Activated CD4-positive, alpha-beta T cell treated with anti-CD3 and anti-CD28 coated beads, Interleukin-2, amount 50 U/mL, for 48 hours (primary cell): ENCODE results near the gene CWF19L1.
"Not testable (repeated sequence)": the region's sequence is repeated elsewhere in the genome, so short reads cannot be mapped to it uniquely, and the experiment has no call there.

Experiments
- DNase-seq, 2 experiments: peaks; one replicate each; pipeline ENCODE4 v3.0.0-alpha.2; 2020

The CWF19L1 gene

DNA sequence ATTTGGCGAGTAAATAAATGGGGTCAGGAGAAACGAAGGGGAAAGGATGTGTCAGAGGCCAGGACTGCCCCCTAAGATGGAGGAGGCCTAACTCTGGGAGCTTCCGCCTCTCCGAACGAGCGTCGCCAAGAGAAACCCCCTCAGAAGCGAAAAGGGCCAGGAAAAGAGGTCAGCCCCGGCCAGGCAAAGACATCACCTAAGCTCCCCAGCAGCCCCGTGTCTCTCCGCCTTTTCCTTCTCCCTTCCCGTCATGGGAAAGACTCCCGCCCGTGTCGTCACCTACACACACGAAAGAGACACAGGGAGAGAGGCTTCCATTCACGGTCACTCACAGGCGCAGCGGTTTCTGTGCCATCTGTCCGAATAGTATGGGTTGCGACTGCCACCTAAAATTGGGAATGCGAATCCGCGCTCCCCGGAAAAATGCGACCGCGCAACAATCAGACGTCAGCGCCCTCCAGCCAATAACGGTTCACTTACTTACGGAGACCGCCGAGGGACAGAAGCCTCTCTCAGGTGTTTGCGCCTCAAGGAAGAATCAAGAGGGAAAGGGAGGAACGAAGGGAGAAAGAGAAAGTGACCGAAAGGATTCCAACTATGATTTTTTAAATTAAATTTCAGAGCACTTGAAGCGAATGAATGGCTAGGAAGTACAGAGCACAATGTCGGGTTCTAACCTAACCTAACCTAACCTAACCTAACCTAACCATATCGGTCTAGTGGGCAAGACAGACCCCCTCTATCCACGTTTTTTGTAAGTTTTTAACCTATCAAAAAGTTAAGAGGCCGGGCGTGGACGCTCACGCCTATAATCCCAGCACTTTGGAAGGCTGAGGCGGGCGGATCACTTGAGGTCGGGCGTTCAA is at the start of gene CWF19L1:
Gene CWF19L1, minus strand, starts transcription at position 400 of the 866 bp plus-strand sequence. Its CDS starts 45 bp downstream, at position 355.
- DNase-seq, result peak; percentile 78 to 82

DNA sequence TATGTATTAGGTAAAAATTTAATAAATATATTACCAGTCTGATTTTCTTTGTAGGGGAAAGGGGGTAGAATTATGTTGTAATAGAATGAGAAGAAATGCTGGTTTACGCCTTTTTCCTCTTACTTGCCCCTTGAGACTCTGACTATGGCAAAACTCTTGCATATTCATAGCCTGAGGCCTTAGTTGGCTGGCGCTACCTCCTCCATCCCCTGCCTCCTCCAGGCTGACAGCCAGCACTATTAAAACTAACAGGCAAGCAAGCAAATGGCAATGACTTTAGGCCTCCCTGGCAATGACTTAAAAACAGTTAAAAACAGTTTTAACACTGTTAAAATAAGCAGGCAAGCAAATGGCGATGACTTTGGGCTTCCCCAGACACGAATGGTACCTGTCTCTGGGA is 48.2 kb upstream of the CWF19L1 start:
- no peak for DNase-seq

DNA sequence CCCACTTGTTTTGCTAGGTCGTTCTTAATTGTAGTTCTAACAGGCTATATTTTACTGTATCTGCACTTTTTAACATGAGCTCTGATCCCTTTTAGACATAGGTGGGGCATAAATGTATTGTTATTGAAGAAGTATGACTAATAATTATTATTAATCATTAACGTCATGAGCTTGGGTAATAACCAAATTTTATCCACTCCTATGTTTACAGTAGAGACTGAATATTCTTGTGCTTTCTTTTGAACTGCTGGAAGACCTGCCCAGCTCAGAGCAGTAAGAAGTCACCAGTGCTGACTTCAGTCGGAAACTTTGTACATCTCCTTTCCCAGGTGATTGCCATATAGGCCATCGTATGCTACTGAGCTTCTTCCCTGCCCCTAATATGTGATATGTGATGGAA is 43.9 kb upstream of the CWF19L1 start:
- no peak for DNase-seq

DNA sequence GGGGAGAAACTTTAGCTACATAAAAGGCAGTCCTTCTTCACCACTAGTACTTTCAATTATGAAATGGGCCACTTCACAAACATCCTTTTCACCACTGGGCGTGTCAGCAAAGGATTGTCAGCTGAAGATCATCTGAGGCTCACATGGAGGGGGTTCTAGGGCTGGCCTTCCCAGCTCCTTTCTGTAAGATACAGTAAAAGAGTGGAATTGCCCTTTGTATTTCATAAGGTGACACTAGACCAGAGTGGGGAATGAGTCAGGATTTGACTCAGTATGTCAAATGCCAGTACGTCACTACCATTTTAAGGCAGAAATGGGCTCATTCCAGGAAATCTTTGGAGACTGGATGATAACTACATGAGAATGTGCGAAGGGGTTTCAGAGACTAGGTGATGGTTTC is 40.2 kb upstream of the CWF19L1 start:
- DNase-seq, result no peak

DNA sequence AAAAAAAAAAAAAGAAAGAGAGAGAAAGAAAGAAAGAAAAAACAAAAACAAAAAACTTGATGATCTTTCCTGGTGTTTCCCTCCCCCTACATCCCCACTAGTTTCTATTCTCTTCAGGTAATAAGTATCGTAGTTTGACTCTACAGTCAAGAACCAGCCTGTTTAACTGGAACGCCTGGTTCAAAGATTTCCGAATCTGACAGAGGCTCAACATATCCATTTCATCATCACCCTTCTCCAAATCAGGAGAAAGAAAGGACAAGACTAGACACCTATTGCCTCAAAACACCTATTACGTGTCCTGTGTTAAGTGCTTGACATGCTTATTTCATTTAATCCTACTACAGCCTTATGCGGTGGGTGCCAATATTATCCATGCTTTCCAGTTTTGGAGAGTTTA is 39.4 kb upstream of the CWF19L1 start:
- no peak for DNase-seq

DNA sequence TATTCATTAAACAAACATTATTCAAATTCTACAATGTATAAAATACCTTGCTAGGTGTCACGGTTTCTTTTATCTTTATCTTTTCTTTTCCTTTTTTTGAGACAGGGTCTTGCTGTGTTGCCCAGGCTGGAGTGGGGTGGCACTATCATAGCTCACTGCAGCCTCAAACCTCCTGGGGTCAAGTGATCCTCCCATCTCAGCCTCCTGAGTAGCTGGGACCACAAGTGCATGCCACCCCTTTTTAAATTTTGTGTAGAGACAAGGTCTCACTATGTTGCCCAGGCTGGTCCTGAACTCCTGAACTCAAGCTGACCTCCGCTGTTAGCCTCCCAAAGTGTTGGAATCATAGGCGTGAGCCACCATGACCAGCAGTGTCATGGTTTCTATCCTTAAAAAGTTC is 37.0 kb upstream of the CWF19L1 start:
- DNase-seq, result no peak

DNA sequence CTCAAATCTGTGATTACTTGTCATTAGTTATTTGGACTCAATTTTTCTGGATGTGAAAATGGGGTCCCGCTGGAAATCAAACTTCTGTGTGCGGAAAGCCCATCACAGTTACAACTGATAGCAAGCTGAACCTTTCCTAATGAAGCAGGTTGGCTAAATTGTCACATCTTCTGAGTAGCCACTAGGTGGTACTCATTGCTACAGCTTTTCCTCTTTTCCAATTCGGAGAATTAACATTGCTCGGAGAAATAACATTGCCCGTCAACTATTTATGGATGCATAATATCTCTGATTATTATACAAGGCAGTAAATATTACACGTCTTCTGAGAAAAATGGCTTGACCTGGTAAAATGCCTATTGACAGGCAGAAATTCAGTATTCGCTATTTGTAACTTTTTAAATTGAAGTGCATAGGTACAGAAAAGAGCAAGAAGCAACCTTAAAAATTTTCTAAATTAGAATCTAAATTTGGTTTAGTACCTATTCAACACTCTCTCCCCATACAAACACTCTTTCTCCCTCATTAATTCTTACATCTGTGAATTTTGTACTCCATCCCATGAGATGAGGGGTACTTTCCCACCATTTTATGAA is 36.4 kb upstream of the CWF19L1 start:
- DNase-seq, result no peak

DNA sequence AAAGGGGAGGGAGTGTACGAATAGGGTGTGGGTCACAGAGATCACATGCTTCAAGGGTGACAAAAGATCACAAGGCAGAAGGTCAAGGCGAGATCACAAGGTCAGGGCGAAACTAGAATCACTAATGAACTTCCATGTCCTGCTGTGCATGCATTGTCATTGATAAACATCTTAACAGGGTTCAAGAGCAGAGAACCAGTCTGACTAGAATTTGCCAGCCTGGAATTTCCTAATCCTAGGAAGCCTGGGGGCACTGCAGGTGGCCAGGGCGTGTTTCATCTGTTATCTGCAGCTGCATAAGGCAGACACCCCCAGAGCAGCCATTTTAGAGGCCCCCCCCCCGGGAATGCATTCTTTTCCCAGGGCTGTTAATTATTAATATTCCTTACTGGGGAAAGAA is 33.7 kb upstream of the CWF19L1 start:
- not testable (repeated sequence) for DNase-seq

DNA sequence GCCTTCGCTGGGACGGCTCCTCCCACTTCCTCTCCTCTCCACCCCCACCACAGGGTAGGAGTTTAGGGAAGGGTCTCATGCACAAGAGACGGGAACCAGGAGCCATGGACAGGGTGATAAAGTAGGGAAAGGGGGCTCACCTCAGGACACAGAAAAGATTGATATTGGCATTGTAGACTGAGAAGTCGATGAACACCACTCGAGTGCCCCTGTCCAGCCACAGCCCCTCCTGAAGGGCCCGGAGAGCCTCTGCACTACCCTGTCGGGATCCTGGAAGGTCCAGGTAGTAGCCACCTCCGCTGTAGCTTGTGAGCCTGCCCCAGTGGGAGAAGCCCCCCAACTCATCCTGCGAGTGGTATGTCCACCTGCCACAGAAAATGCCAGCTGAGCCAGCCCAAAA is 29.8 kb upstream of the CWF19L1 start:
- DNase-seq, result no peak

DNA sequence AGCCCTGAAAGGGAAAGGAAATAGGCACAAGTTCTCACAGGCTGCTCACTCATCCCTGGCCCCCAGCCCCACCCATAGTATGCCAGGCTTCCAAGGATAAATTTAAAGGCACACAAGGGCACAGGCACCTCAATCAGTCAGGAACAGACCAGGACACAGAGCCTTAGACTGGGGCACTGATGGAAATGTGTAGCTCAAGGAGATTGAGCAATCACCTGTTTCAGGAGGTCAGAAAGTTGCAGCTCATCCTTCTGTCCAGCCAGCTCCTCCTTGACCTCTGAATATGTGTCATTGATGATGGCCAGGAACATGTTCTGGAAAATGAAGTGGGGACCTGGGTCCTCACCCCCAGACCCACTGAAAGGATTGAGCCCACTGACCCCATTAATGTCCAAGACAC is 25.6 kb upstream of the CWF19L1 start:
- no peak for DNase-seq

DNA sequence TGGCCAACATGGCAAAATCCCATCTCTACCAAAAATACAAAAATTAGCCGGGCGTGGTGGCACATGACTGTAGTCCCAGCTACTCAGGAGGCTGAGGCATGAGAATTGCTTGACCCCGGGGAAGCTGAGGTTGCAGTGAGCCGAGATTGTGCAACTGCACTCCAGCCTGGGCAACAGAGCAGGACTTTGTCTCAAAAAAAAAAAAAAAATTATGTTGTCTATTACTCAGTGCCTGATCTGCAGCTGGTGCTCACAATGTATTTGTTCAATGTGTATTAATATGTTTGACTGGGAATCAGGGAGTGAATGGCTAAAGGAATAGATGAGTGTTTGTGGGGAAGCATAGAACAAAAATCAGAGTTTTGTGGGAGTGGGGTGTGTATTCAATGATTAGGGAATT is 24.9 kb upstream of the CWF19L1 start:
- not testable (repeated sequence) for DNase-seq

DNA sequence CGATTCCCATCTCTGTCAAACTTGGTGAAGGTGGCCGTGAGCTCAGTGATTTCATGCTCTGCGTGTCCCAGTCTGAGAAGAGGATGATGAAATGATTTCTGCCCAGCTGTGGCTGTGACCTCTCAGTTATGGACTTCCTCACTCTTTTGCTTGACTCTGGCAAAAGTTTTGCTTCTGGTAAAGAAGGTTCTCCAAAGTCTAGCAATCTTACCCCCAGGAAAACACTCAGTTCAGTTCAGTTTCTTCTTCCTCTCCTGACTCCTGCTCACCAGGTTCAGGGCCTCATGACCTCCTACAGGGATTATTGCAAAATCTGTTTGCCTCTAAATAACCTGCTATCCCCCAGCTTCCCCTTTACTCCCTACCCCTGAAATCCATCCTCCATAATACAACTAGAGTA is 23.9 kb upstream of the CWF19L1 start:
- DNase-seq, result no peak

DNA sequence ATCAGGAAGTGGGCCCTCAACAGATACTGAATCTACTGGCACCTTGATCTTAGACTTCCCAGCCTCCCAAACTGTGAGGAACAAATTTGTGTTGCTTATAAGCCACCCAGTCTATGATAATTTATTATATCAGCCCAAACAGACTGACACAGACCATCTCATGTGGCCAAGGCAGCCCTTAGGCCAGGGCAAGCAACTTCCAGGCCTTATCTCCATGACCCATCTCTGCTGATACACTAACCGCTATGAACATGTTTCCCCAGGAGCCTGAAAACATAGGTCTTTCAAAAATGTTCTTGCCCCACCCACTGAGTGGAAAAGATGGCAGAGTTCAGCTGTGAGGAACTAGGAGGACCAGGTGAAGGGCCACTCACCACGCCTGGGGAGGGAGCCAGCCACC is 22.2 kb upstream of the CWF19L1 start:
- no peak for DNase-seq

DNA sequence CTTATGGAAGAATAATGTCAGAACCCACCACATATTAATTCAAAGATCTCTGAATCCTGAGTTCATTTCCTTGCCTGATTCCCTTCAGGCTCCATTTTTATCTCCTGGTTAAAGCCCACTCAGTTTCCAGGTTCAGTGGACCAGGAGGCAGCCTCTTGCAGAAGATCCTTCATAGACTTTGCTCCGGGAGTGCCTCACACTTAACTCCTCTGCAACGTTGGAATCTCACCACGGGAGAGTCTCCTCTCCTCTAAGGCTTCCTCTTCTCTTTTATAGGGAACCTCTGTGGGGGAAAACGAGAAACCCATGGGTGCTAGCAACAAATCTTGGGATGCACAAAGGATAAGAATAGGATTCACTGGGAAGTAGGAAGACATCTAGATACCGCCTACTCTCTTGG is 20.8 kb upstream of the CWF19L1 start:
- DNase-seq, result no peak

DNA sequence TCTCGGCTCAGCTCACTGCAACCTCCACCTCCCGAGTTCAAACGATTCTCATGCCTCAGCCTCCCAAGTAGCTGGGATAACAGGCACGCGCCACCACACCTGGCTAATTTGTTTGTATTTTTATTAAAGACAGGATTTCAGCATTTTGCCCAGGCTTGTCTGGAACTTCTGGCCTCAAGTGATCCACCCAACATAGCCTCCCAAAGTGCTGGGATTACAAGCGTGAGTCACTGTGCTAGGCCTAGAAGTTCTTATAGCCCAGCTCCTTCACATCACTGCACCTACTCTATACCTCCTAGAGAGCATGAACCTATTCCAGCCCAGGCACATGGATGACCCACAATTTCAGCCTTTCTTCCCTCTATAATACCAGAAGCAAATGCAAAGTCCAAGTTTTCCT is 20.3 kb upstream of the CWF19L1 start:
- no peak for DNase-seq

DNA sequence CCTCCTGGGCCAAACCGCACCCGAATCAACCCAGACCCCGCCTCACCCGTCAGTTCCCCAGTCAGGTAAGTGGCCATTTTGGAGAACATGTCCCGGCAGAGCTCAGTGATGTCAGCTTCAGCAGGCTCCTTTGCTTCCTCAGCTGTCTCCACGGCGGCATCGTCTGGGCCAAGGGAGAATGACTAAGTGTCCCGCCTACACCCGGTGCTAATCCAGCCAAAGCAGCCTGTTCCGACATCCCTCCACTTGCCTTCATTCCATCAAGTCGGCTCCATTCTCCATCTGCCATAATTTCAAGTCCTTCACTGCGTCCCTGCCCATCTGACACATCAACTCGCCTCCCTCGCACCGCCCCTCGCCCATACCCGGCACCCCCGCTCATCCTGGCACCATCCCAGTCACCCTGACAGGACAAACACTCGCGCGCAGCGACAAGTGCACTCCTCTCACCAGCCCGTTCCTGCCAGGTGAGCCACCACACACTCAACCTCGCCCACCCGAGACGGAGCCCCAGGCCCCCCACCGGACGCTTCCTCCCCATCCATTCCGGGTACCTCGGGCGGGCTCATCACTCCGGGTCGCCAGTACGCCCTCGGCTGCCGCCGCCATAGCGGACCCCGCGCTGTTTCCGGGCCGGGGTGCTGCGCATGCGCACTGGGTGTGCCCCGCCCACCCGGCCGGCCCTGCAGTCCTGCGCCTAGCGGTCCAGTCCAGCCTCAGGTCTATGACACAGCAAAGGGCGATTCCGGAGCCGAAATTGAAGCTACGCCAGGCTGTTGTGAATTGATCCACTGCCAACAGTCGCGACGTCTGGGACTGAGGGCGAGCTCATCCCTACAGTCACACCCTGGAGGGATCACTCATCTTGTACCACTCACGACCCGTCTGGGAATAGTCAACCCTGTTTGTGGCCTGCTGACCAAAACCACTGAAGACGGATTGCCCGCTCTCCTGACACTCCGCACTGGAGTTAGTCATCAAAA is 18.9 kb upstream of the CWF19L1 start, which contains the start of gene BLOC1S2:
Gene BLOC1S2, minus strand, starts transcription at position 630 of the 983 bp plus-strand sequence. Its CDS starts 21 bp downstream, at position 609.
- DNase-seq, result peak; percentile 85 to 87

DNA sequence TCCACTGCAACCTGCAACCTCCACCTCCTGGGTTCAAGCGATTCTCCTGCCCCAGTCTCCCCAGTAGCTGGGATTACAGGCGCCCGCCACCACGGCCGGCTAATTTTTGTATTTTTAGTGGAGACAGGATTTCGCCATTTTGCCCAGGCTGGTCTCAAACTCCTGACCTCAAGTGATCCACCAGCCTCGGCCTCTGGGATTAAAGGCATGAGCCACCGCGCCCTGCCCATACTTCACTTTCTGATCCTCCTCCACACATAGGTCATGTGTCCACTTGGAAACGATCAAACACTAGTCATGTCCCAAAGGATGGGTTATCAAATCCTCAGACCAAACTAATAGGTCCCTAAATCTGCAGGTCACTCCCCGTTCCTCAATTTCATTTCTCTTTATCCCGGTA is 17.9 kb upstream of the CWF19L1 start:
- DNase-seq, result not testable (repeated sequence)

DNA sequence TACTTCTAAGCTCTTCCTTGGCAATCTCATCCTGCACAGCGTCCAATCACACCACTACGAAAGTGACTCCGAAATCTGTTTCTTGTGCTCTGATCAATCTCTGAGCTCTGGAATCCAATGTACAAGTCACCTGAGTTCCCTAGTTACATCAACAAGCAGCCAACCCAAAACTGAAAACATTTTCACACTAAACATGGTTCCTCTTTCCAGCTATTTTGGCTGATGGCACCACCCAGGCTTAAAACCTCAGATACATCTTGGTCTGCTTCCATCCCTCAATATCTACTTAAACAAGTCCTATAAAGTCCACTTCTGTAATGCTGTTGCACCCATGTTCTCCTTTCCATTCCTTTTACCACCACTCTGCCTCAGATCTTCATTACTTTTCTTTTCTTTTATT is 15.5 kb upstream of the CWF19L1 start:
- no peak for DNase-seq

DNA sequence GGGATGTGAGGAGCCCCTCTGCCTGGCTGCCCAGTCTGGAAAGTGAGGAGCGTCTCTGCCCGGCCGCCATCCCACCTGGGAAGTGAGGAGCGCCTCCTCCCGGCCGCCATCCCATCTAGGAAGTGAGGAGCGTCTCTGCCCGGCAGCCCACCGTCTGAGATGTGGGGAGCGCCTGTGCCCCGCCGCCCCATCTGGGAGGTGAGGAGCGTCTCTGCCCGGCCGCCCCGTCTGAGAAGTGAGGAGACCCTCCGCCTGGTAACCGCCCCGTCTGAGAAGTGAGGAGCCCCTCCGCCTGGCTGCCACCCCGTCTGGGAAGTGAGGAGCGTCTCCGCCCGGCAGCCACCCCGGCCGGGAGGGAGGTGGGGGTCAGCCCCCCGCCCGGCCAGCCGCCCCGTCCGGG is 9.5 kb upstream of the CWF19L1 start:
- DNase-seq, result not testable (repeated sequence)

DNA sequence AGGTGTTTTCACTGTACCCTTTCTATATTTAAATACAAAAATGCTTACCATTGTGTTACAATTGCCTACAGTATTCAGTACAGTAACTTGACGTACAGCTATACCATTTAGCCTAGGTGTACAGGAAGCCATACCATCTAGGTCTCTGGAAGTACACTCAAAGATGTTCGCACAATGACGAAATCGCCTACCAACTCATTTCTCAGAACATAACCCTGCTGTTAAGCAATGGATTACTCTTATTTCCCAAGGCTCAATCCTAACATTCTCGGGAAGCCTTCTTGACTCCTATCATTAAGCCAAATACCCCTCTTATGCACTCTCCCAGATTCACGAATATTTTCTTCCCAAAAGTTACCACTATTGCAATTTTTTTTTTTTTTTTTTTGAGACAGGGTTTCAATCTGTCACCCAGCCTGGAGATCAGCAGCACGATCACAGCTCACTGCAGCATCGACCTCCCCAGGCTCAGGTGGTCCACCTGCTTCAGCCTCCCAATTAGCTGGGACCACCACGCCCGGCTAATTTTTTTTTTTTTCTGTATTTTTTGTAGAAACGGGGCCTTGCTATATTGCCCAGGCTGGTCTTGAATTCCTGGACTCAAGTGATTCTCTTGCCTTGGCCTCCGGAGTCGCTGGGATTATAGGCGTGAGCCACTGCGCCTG is 1.5 kb downstream of the CWF19L1 start:
- DNase-seq, result no peak

DNA sequence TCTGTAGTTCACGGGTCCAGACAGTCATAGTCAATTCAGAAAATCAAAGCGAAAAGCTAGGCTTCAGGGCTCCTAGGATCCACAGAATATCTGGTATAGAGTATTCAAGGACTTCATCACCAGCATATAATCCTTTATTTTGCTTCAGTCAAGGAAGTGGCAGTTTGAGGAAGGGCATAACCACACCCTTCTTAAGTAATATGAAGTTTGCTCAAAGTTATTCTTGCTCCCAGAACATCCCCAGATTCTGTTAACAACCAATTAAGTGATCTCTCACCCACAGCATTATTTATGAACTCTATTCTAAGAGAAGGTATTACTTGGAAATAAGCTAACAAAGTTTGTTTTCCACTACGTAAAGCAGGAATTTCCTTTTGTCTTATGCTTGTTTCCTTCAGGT is 13.2 kb downstream of the CWF19L1 start:
- no peak for DNase-seq

DNA sequence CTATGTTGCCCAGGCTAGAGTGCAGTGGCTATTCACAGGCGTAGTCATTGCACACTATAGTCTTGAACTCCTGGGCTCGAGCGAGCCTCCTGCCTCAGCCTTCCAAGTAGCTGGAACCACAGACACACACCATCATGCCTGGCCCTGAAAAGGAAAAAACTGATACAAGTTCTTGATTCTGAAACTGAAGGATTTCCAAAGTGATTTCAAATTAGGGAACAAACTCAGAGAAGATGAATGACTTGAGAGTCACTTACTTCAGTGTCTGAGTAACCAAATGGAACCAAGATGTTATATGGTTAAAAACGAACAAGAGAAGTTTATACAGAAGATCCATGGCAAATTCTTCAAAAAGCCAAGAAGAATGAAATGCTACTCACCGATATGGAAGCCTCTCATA is 14.4 kb downstream of the CWF19L1 start:
- no peak for DNase-seq

DNA sequence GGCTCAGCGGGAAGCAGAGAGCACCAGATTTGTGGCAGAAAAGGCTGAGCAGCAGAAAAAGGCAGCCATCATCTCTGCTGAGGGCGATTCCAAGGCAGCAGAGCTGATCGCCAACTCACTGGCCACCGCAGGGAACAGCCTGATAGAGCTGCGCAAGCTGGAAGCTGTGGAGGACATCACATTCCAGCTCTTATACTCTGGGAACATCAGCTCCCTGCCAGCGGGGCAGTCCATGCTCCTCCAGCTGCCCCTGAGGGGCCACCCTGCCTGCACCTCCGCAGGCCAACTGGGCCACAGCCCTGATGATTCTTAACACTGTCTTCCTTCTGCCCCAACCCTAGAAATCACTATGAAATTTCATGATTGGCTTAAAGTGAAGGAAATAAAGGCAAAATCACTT is 18.6 kb downstream of the CWF19L1 start:
- no peak for DNase-seq
